Gastroesophageal sphincter (tissue), 4 donors: ENCODE data around the gene INTS13. TPM values are rescaled to one million over a fixed set of nuclear protein-coding genes. Genes with fewer than 3 reads are reported as not detected.
"Not testable (repeated sequence)": the region's sequence is repeated elsewhere in the genome, so short reads cannot be mapped to it uniquely, and the experiment has no call there.

Source experiments
- ATAC-seq: fragments of 150-250 bp; one replicate; pipeline ENCODE4 v1.9.1; 2016; ENCODE audit warnings: mild to moderate bottlenecking, moderate library complexity
- H3K27ac ChIP-seq, 4 donors: fragments of 200-600 bp; sonication (generic) in 3 of 4; 1 replicate in 3 of 4; 2 replicates in 1 of 4; pipeline ENCODE4 v1.5.1; 2016 to 2019
- H3K27me3 ChIP-seq: fragments of 200-600 bp; sonication (generic); one replicate; pipeline ENCODE4 v1.5.1; 2019
- H3K36me3 ChIP-seq, 2 donors: fragments of 200-600 bp; sonication (generic); one replicate each; pipeline ENCODE4 v1.5.1; 2019; ENCODE audit warnings: control low read depth in 1 of 2
- H3K4me1 ChIP-seq, 3 donors: fragments of 200-600 bp; sonication (generic); 1 replicate in 2 of 3; 2 replicates in 1 of 3; pipeline ENCODE4 v1.5.1; 2016 to 2019; ENCODE audit warnings: control low read depth in 2 of 3
- H3K4me3 ChIP-seq, 2 donors: fragments of 200-600 bp; sonication (generic); one replicate each; pipeline ENCODE4 v1.5.1; 2019; ENCODE audit warnings: mild to moderate bottlenecking in 1 of 2, moderate library complexity in 1 of 2
- H3K9me3 ChIP-seq, 3 donors: fragments of 200-600 bp; sonication (generic); one replicate each; pipeline ENCODE4 v1.5.1; 2017 to 2019; ENCODE audit warnings: control low read depth in 2 of 3
- EP300 ChIP-seq: sonication (generic); formaldehyde crosslinking; IDR thresholded peaks from one replicate; pipeline ENCODE4 v1.6.1; 2017; ENCODE audit warnings: antibody characterized with exemption, mild to moderate bottlenecking
- POLR2A ChIP-seq, 2 donors: fragments of 450-650 bp; IDR thresholded peaks; one replicate each; pipeline ENCODE4 v1.6.1; 2017; ENCODE audit warnings: antibody characterized with exemption in 2 of 2, mild to moderate bottlenecking in 2 of 2, moderate library complexity in 1 of 2
- POLR2AphosphoS5 ChIP-seq: sonication (generic); formaldehyde crosslinking; IDR thresholded peaks from one replicate; pipeline ENCODE4 v1.6.1; 2017; ENCODE audit warnings: antibody characterized with exemption
- WGBS, 2 donors: methylation state at CpG; one replicate each; pipeline ENCODE4 v1.1.5; 2018; ENCODE audit warnings: low coverage in 1 of 2; 5-methylcytosine and 5-hydroxymethylcytosine counted together
- total RNA-seq, 4 donors: library from RNA; depleted of rRNA; stranded (reverse); fragments of >200 nt; gene quantifications; one replicate each; pipeline ENCODE4 v1.1.0, GENCODE V29; 2016
- TF ChIP-seq, protein P1 (sequence below), 4 experiments: fragments of 200-600 bp in 2 of 4; fragments of 450-650 bp in 2 of 4; sonication (generic) in 1 of 4; IDR thresholded peaks; one replicate each; pipeline ENCODE4 v1.5.1; 2017 to 2019; ENCODE audit warnings: antibody characterized with exemption in 4 of 4, mild to moderate bottlenecking in 2 of 4, moderate library complexity in 2 of 4

INTS13 gene
- total RNA-seq, 4 donors from 2014 or later: 12.4 to 41.6 (median 32.5) TPM

DNA sequence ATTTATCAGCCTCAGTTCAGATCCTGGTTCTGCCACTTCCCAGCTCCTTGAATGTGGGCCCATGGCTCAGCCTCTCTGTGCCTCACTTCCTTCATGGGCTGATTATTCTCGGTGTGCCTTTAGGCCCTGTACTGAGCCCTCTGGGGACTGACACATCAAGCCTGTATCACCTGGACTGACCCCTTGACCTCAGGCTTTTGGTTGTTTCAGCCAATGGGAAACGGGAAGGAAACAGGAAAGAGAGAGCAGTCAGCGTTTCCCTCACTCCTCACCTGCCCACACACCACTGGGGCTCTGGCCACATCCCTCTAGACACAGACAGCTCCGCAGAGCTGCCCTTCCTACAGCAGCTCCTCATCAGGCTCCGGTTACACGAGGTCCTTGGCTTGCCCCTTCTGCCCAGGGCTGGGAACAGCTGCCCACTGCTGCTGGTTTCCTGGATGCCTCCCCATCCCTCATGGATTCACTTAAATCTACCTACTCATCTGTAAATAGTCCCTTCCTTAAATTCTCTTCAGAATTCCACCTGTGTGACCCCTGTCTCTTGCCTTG lies 67.8 kb downstream of the INTS13 start:
- WGBS, 2 donors: 40 to 64% methylated on average over 1 to 4 of the region's 6 CpGs
- Histone ChIP-seq H3K27me3 (no peaks in the 10 kb centered on the region), H3K27ac (no peak overlapping the region), H3K9me3 (no peaks in the 10 kb centered on the region), H3K4me3 (no peak overlapping the region), H3K4me1 (peaks cover 0 to 17% (median 0%) of the 10 kb centered on the region in 3 donors), H3K36me3 (no peaks in the 10 kb centered on the region)
- ATAC-seq: peak; percentile 24
- no peak for TF ChIP-seq POLR2A (IDR thresholded peaks at IDR 0.05)
- TF ChIP-seq EP300: no peak
- TF ChIP-seq, protein P1, sequence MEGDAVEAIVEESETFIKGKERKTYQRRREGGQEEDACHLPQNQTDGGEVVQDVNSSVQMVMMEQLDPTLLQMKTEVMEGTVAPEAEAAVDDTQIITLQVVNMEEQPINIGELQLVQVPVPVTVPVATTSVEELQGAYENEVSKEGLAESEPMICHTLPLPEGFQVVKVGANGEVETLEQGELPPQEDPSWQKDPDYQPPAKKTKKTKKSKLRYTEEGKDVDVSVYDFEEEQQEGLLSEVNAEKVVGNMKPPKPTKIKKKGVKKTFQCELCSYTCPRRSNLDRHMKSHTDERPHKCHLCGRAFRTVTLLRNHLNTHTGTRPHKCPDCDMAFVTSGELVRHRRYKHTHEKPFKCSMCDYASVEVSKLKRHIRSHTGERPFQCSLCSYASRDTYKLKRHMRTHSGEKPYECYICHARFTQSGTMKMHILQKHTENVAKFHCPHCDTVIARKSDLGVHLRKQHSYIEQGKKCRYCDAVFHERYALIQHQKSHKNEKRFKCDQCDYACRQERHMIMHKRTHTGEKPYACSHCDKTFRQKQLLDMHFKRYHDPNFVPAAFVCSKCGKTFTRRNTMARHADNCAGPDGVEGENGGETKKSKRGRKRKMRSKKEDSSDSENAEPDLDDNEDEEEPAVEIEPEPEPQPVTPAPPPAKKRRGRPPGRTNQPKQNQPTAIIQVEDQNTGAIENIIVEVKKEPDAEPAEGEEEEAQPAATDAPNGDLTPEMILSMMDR (IDR thresholded peaks at IDR 0.05): no peak
- TF ChIP-seq POLR2AphosphoS5: no peak

- TF ChIP-seq POLR2AphosphoS5 (no peak), EP300 (no peak), POLR2A (IDR thresholded peaks at IDR 0.05) (no peak)
- TF ChIP-seq, protein P1 (IDR thresholded peaks at IDR 0.05): no peak
- no peak overlapping the region for H3K4me3 ChIP-seq
- no peak overlapping the region for H3K27ac ChIP-seq
- ATAC-seq: no peak
- WGBS, 2 donors: 98 to 100% methylated on average over 2 to 5 of the region's 6 CpGs
- no peaks in the 10 kb centered on the region for H3K36me3 ChIP-seq
- no peaks in the 10 kb centered on the region for H3K9me3 ChIP-seq
- H3K4me1 ChIP-seq: peaks cover 0 to 17% (median 0%) of the 10 kb centered on the region in 3 donors
- H3K27me3 ChIP-seq: no peaks in the 10 kb centered on the region
Observed at GRCh38 chr12:26869104-26869494, 68.7 kb downstream of the INTS13 start.

GRCh38 chr12:26868447-26869103 lies 69.2 kb downstream of the INTS13 start:
- no peak for ATAC-seq
- TF ChIP-seq POLR2AphosphoS5: no peak
- no peak for TF ChIP-seq POLR2A (IDR thresholded peaks at IDR 0.05)
- TF ChIP-seq, protein P1 (IDR thresholded peaks at IDR 0.05): no peak
- TF ChIP-seq EP300: no peak
- H3K9me3 ChIP-seq: no peaks in the 10 kb centered on the region
- no peaks in the 10 kb centered on the region for H3K36me3 ChIP-seq
- H3K27me3 ChIP-seq: no peaks in the 10 kb centered on the region
- H3K27ac ChIP-seq: no peak overlapping the region
- H3K4me1 ChIP-seq: peaks cover 0 to 17% (median 0%) of the 10 kb centered on the region in 3 donors
- no peak overlapping the region for H3K4me3 ChIP-seq
- WGBS, 2 donors: 82 to 83% methylated on average over 3 of the region's 3 CpGs

GRCh38 chr12:26867080-26867479 lies 70.7 kb downstream of the INTS13 start:
- Histone ChIP-seq H3K4me1 (peaks cover 0 to 17% (median 0%) of the 10 kb centered on the region in 3 donors), H3K4me3 (no peak overlapping the region), H3K27me3 (no peaks in the 10 kb centered on the region), H3K27ac (no peak overlapping the region), H3K36me3 (no peaks in the 10 kb centered on the region), H3K9me3 (no peaks in the 10 kb centered on the region)
- no peak for TF ChIP-seq EP300
- TF ChIP-seq POLR2AphosphoS5: no peak
- TF ChIP-seq, protein P1 (IDR thresholded peaks at IDR 0.05): no peak
- no peak for TF ChIP-seq POLR2A (IDR thresholded peaks at IDR 0.05)
- no peak for ATAC-seq
- WGBS, 2 donors: 77% methylated on average over 2 of the region's 2 CpGs; no CpG with 5 or more reads in 1 of the 2 donors

- no peaks in the 10 kb centered on the region for H3K9me3 ChIP-seq
- WGBS, 2 donors: 61 to 70% methylated on average over 4 of the region's 4 CpGs
- no peak overlapping the region for H3K27ac ChIP-seq
- no peak for ATAC-seq
- no peaks in the 10 kb centered on the region for H3K27me3 ChIP-seq
- no peak for TF ChIP-seq EP300
- TF ChIP-seq, protein P1 (IDR thresholded peaks at IDR 0.05): no peak
- TF ChIP-seq POLR2A (IDR thresholded peaks at IDR 0.05): no peak
- no peak for TF ChIP-seq POLR2AphosphoS5
- H3K36me3 ChIP-seq: no peaks in the 10 kb centered on the region
- H3K4me3 ChIP-seq: no peak overlapping the region
- no peaks in the 10 kb centered on the region for H3K4me1 ChIP-seq
Observed at GRCh38 chr12:26863515-26863914, 74.3 kb downstream of the INTS13 start.

- not testable (repeated sequence) for ATAC-seq, H3K27ac ChIP-seq, H3K27me3 ChIP-seq, H3K9me3 ChIP-seq, H3K4me1 ChIP-seq, H3K36me3 ChIP-seq, H3K4me3 ChIP-seq
- 100% methylated on average over 1 of the region's 3 CpGs; no CpG with 5 or more reads in 1 of the 2 donors for WGBS, 2 donors
Observed at GRCh38 chr12:26862787-26863186, 75.0 kb downstream of the INTS13 start.
